Mesendoderm (in vitro differentiated cells): ENCODE data around the gene COL11A2.

Source experiments
- DNase-seq: peaks from one replicate; pipeline ENCODE4 v3.0.0; 2013
- H2AK5ac ChIP-seq: 2 replicates; pipeline ENCODE4 v1.6.1; 2013; ENCODE audit warnings: low read length, inconsistent platforms
- H2BK120ac ChIP-seq: 2 replicates; pipeline ENCODE4 v1.6.1; 2013; ENCODE audit warnings: low read depth, mild to moderate bottlenecking, low read length, moderate library complexity, mixed read lengths
- H2BK15ac ChIP-seq: replicated peaks from 2 replicates; pipeline ENCODE4 v1.6.1; 2013; ENCODE audit warnings: low read depth, mild to moderate bottlenecking, moderate library complexity
- H2BK5ac ChIP-seq: 2 replicates; pipeline ENCODE4 v1.6.1; 2013; ENCODE audit warnings: low read length, inconsistent platforms
- H3K18ac ChIP-seq: 2 replicates; pipeline ENCODE4 v1.6.1; 2013; ENCODE audit warnings: mild to moderate bottlenecking, low read length, mixed read lengths
- H3K23ac ChIP-seq: one replicate; pipeline ENCODE4 v1.6.1; 2013; ENCODE audit warnings: low read length
- H3K27ac ChIP-seq: 2 replicates; pipeline ENCODE4 v1.5.1; 2013; ENCODE audit warnings: low read depth, mild to moderate bottlenecking, inconsistent platforms, low read length, moderate library complexity
- H3K27me3 ChIP-seq: 2 replicates; pipeline ENCODE4 v1.6.1; 2013; ENCODE audit warnings: low read length, control low read depth, mild to moderate bottlenecking, inconsistent platforms; ENCODE audit not compliant: insufficient read depth, poor library complexity
- H3K36me3 ChIP-seq: 2 replicates; pipeline ENCODE4 v1.6.1; 2013; ENCODE audit warnings: low read length, inconsistent platforms; ENCODE audit not compliant: control insufficient read depth, insufficient read depth
- H3K4ac ChIP-seq: one replicate; pipeline ENCODE4 v1.6.1; 2013; ENCODE audit warnings: low read depth, mild to moderate bottlenecking, low read length, moderate library complexity
- H3K4me1 ChIP-seq: 2 replicates; pipeline ENCODE4 v1.6.1; 2013; ENCODE audit warnings: low read depth, low read length, inconsistent platforms; ENCODE audit not compliant: control insufficient read depth
- H3K4me2 ChIP-seq: 2 replicates; pipeline ENCODE4 v1.6.1; 2013; ENCODE audit warnings: low read length
- H3K4me3 ChIP-seq: 2 replicates; pipeline ENCODE4 v1.5.1; 2013; ENCODE audit warnings: mild to moderate bottlenecking, low read length
- H3K56ac ChIP-seq: one replicate; pipeline ENCODE4 v1.6.1; 2013; ENCODE audit warnings: low read length
- H3K79me1 ChIP-seq: 2 replicates; pipeline ENCODE4 v1.6.1; 2013; ENCODE audit warnings: low read length, inconsistent platforms
- H3K79me2 ChIP-seq: 2 replicates; pipeline ENCODE4 v1.6.1; 2013; ENCODE audit warnings: mild to moderate bottlenecking, low read length; ENCODE audit not compliant: control insufficient read depth, insufficient read depth
- H3K9ac ChIP-seq: 2 replicates; pipeline ENCODE4 v1.6.1; 2013; ENCODE audit warnings: low read length, inconsistent platforms
- H4K5ac ChIP-seq: one replicate; pipeline ENCODE4 v1.6.1; 2013; ENCODE audit warnings: low read length
- H4K8ac ChIP-seq: one replicate; pipeline ENCODE4 v1.6.1; 2013; ENCODE audit warnings: low read depth, mild to moderate bottlenecking, control low read depth, low read length, moderate library complexity
- WGBS: extraction: QIAGEN DNeasy Blood & Tissue Kit; methylation state at CpG from one replicate; pipeline ENCODE4 v1.1.7; 2013; ENCODE audit warnings: low lambda C conversion rate, missing lambda C conversion rate; ENCODE audit not compliant: insufficient coverage; ENCODE audit errors: extremely low coverage; 5-methylcytosine and 5-hydroxymethylcytosine counted together

COL11A2 gene

GRCh38 chr6:33198159-33198852 lies 6.0 kb upstream of the COL11A2 start:
- H3K23ac ChIP-seq = no peak overlapping the region
- no peak overlapping the region for H3K27ac ChIP-seq
- H4K8ac ChIP-seq = no peak overlapping the region
- H3K27me3 ChIP-seq = no peaks in the 10 kb centered on the region
- no peak overlapping the region for H3K4me2 ChIP-seq
- no peak overlapping the region for H3K9ac ChIP-seq
- H3K4ac ChIP-seq = no peak overlapping the region
- peaks cover 10% of the 10 kb centered on the region for H3K4me1 ChIP-seq
- H3K18ac ChIP-seq = no peak overlapping the region
- no peak overlapping the region for H2BK120ac ChIP-seq
- H2BK15ac ChIP-seq = no peak overlapping the region
- H3K79me1 ChIP-seq = peaks cover 20% of the 10 kb centered on the region
- H3K56ac ChIP-seq = peak overlapping the region; percentile 15
- peaks cover 21% of the 10 kb centered on the region for H3K79me2 ChIP-seq
- no peak for DNase-seq
- WGBS = no CpG with 5 or more reads among the region's 6 CpGs
- no peak overlapping the region for H3K4me3 ChIP-seq
- H4K5ac ChIP-seq = no peak overlapping the region
- peaks cover 10% of the 10 kb centered on the region for H3K36me3 ChIP-seq
- no peak overlapping the region for H2BK5ac ChIP-seq
- no peak overlapping the region for H2AK5ac ChIP-seq

- no peak overlapping the region for H3K27ac ChIP-seq
- H3K4me3 ChIP-seq = no peak overlapping the region
- H3K79me1 ChIP-seq = peaks cover 16% of the 10 kb centered on the region
- peaks cover 19% of the 10 kb centered on the region for H3K79me2 ChIP-seq
- H3K18ac ChIP-seq = no peak overlapping the region
- no peak overlapping the region for H4K8ac ChIP-seq
- H3K27me3 ChIP-seq = no peaks in the 10 kb centered on the region
- DNase-seq = peak; percentile 87
- no peak overlapping the region for H2BK120ac ChIP-seq
- H3K56ac ChIP-seq = peak overlapping the region; percentile 15
- no peak overlapping the region for H2AK5ac ChIP-seq
- peaks cover 5% of the 10 kb centered on the region for H3K36me3 ChIP-seq
- no peak overlapping the region for H2BK5ac ChIP-seq
- WGBS = no CpG with 5 or more reads among the region's 12 CpGs
- peaks cover 10% of the 10 kb centered on the region for H3K4me1 ChIP-seq
- H3K4me2 ChIP-seq = no peak overlapping the region
- H3K23ac ChIP-seq = no peak overlapping the region
- no peak overlapping the region for H2BK15ac ChIP-seq
- H3K4ac ChIP-seq = no peak overlapping the region
- no peak overlapping the region for H4K5ac ChIP-seq
- no peak overlapping the region for H3K9ac ChIP-seq
Measured at GRCh38 chr6:33197431-33198048, 5.3 kb upstream of the COL11A2 start.

GRCh38 chr6:33195304-33196165 lies 3.3 kb upstream of the COL11A2 start:
- no peak for DNase-seq
- WGBS = no CpG with 5 or more reads among the region's 15 CpGs

GRCh38 chr6:33194431-33194979 lies 2.2 kb upstream of the COL11A2 start:
- no peak overlapping the region for H3K4me2 ChIP-seq
- no peak overlapping the region for H3K27ac ChIP-seq
- DNase-seq = no peak
- H3K4ac ChIP-seq = no peak overlapping the region
- peaks cover 1% of the 10 kb centered on the region for H3K79me1 ChIP-seq
- H3K27me3 ChIP-seq = no peaks in the 10 kb centered on the region
- no CpG with 5 or more reads among the region's 8 CpGs for WGBS
- peaks cover 3% of the 10 kb centered on the region for H3K4me1 ChIP-seq
- no peak overlapping the region for H4K5ac ChIP-seq
- H2AK5ac ChIP-seq = no peak overlapping the region
- H2BK120ac ChIP-seq = no peak overlapping the region
- H3K56ac ChIP-seq = no peak overlapping the region
- H4K8ac ChIP-seq = no peak overlapping the region
- no peak overlapping the region for H3K18ac ChIP-seq
- no peak overlapping the region for H2BK15ac ChIP-seq
- H3K79me2 ChIP-seq = peaks cover 2% of the 10 kb centered on the region
- H3K9ac ChIP-seq = no peak overlapping the region
- peaks cover 2% of the 10 kb centered on the region for H3K36me3 ChIP-seq
- H2BK5ac ChIP-seq = no peak overlapping the region
- no peak overlapping the region for H3K4me3 ChIP-seq
- no peak overlapping the region for H3K23ac ChIP-seq

More at GRCh38 chr6:33195304-33196165, 3.3 kb upstream of the COL11A2 start:
- no peak overlapping the region for H3K23ac ChIP-seq
- H3K36me3 ChIP-seq = peaks cover 2% of the 10 kb centered on the region
- H3K79me1 ChIP-seq = peaks cover 1% of the 10 kb centered on the region
- no peak overlapping the region for H2BK120ac ChIP-seq
- no peak overlapping the region for H3K18ac ChIP-seq
- H3K4me3 ChIP-seq = no peak overlapping the region
- no peak overlapping the region for H2BK15ac ChIP-seq
- H3K4ac ChIP-seq = no peak overlapping the region
- H3K79me2 ChIP-seq = peaks cover 2% of the 10 kb centered on the region
- H2BK5ac ChIP-seq = no peak overlapping the region
- no peak overlapping the region for H3K4me2 ChIP-seq
- H3K27me3 ChIP-seq = no peaks in the 10 kb centered on the region
- H4K8ac ChIP-seq = no peak overlapping the region
- H3K56ac ChIP-seq = no peak overlapping the region
- no peak overlapping the region for H3K9ac ChIP-seq
- H3K27ac ChIP-seq = no peak overlapping the region
- H2AK5ac ChIP-seq = no peak overlapping the region
- H4K5ac ChIP-seq = no peak overlapping the region
- H3K4me1 ChIP-seq = peaks cover 3% of the 10 kb centered on the region

- Histone ChIP-seq H3K79me1 (no peaks in the 10 kb centered on the region), H2BK5ac (no peak overlapping the region), H3K9ac (peak overlapping the region; percentile 45), H3K79me2 (no peaks in the 10 kb centered on the region), H2AK5ac (no peak overlapping the region), H3K4me2 (no peak overlapping the region), H3K27ac (no peak overlapping the region), H3K4ac (no peak overlapping the region), H3K4me3 (no peak overlapping the region), H3K4me1 (peaks cover 3% of the 10 kb centered on the region), H2BK120ac (no peak overlapping the region), H4K5ac (no peak overlapping the region), H3K56ac (peak overlapping the region; percentile 60), H3K23ac (peak overlapping the region; percentile 24), H3K27me3 (no peaks in the 10 kb centered on the region), H2BK15ac (no peak overlapping the region), H4K8ac (no peak overlapping the region), H3K18ac (no peak overlapping the region), H3K36me3 (peaks cover 2% of the 10 kb centered on the region)
- DNase-seq = no peak
- WGBS = no CpG with 5 or more reads among the region's 6 CpGs
Measured at GRCh38 chr6:33193619-33194018, 1.4 kb upstream of the COL11A2 start.
